Natural killer cell (primary cell): ENCODE data around the gene C1D. TPM values are rescaled to one million over a fixed set of nuclear protein-coding genes. Genes with fewer than 3 reads are reported as not detected.

Experiments
- ATAC-seq, 3 donors: fragments of 150-1000 bp in 2 of 3; fragments of 200-7000 bp in 1 of 3; cut with Tn5 transposase; 1 replicate in 1 of 3; 2 replicates in 2 of 3; pipeline ENCODE4 v1.10.0; 2021; ENCODE audit warnings: mild to moderate bottlenecking in 2 of 3, moderate library complexity in 2 of 3
- DNase-seq, 2 donors: peaks; one replicate each; pipeline versions ENCODE4 v3.0.0 to v3.0.0-alpha.2; 2013 to 2021; ENCODE audit warnings: mixed read lengths in 1 of 2
- H3K27ac ChIP-seq: one replicate; pipeline ENCODE4 v1.5.1; 2013; ENCODE audit warnings: mild to moderate bottlenecking, low read length
- H3K27me3 ChIP-seq: one replicate; pipeline ENCODE4 v1.6.1; 2013; ENCODE audit warnings: low read length; ENCODE audit not compliant: control insufficient read depth, insufficient read depth
- H3K36me3 ChIP-seq: one replicate; pipeline ENCODE4 v1.6.1; 2013; ENCODE audit warnings: low read length; ENCODE audit not compliant: control insufficient read depth, insufficient read depth
- H3K4me1 ChIP-seq: one replicate; pipeline ENCODE4 v1.6.1; 2013; ENCODE audit warnings: low read length; ENCODE audit not compliant: control insufficient read depth, insufficient read depth
- H3K4me3 ChIP-seq: one replicate; pipeline ENCODE4 v1.5.1; 2013; ENCODE audit warnings: low read length
- H3K9me3 ChIP-seq: one replicate; pipeline ENCODE4 v1.6.1; 2013; ENCODE audit warnings: low read length; ENCODE audit not compliant: control insufficient read depth, insufficient read depth
- H3K27ac Mint-ChIP-seq, 2 donors: one replicate each; pipeline ENCODE4 v1.8.0; 2022; ENCODE audit warnings: mild to moderate bottlenecking in 2 of 2, mixed read lengths in 2 of 2, moderate library complexity in 1 of 2
- H3K27me3 Mint-ChIP-seq, 2 donors: one replicate each; pipeline ENCODE4 v1.8.0; 2022; ENCODE audit warnings: low read depth in 2 of 2, mixed read lengths in 2 of 2
- H3K36me3 Mint-ChIP-seq: one replicate; pipeline ENCODE4 v1.8.0; 2022; ENCODE audit warnings: mixed read lengths
- H3K4me1 Mint-ChIP-seq, 2 donors: one replicate each; pipeline ENCODE4 v1.8.0; 2022; ENCODE audit warnings: mixed read lengths in 2 of 2
- H3K4me3 Mint-ChIP-seq: one replicate; pipeline ENCODE4 v1.8.0; 2022; ENCODE audit warnings: mild to moderate bottlenecking, moderate library complexity, mixed read lengths
- H3K9me3 Mint-ChIP-seq, 2 donors: one replicate each; pipeline ENCODE4 v1.8.0; 2022; ENCODE audit warnings: mixed read lengths in 2 of 2
- CTCF ChIP-seq: fragments of 200-600 bp; IDR thresholded peaks from one replicate; pipeline ENCODE4 v1.8.0; 2022; ENCODE audit warnings: antibody characterized with exemption
- WGBS: methylation state at CpG from one replicate; pipeline ENCODE4 v1.1.7; 2013; ENCODE audit warnings: missing lambda C conversion rate; ENCODE audit not compliant: insufficient coverage; 5-methylcytosine and 5-hydroxymethylcytosine counted together
- intact Hi-C: fragments of 100-400 bp; cut with micrococcal nuclease; formaldehyde crosslinking; loops from one replicate; pipeline ENCODE4 v1.14.2; 2022
- total RNA-seq, 4 donors: library from RNA; stranded (reverse); fragments of 120-200 nt in 1 of 4; gene quantifications; one replicate each; pipeline versions ENCODE4 v1.2.3 to v1.2.4, GENCODE V29; 2013 to 2022

Gene C1D
- total RNA-seq, 3 donors from 2014 or later (not counting 1 experiment from before 2014, with no cell fraction given) = 21.5 to 30.3 (median 22.6) TPM

GRCh38 chr2:67993329-67993728 is 69.5 kb downstream of the C1D start:
- H3K9me3 ChIP-seq = no peaks in the 10 kb centered on the region
- Mint-ChIP-seq H3K27me3 (peaks cover 5 to 20% of the 10 kb centered on the region in 2 donors), H3K9me3 (no peaks in the 10 kb centered on the region), H3K36me3 (no peaks in the 10 kb centered on the region), H3K4me1 (no peaks in the 10 kb centered on the region), H3K27ac (no peak overlapping the region), H3K4me3 (no peak overlapping the region)
- 75% methylated on average over 1 of the region's 3 CpGs for WGBS
- no peaks in the 10 kb centered on the region for H3K36me3 ChIP-seq
- intact Hi-C loops = no loop called here
- H3K4me3 ChIP-seq = no peak overlapping the region
- ATAC-seq (no peak), DNase-seq (no peak)
- no peak overlapping the region for H3K27ac ChIP-seq
- H3K4me1 ChIP-seq = no peaks in the 10 kb centered on the region
- no peaks in the 10 kb centered on the region for H3K27me3 ChIP-seq
- no peak for TF ChIP-seq CTCF

DNA sequence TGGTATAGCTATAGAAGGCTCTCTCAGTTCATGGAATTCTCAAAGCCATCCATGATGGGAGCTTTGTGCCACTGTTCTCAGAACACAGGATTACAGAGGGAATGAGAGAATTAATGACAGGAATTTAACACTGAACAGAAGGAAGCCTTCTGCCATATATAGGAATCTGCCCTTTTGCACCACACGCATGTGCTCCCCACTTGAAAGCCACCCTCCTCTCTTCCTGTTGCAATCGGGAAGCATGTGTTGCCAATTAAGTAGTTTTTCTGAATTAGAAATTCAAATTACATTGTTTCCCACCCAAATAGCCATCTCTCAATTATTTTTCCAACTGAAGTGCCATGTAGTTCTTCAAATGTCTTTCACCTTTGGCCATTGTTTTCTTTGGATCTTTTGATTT is 71.3 kb downstream of the C1D start:
- H3K4me1 Mint-ChIP-seq = no peaks in the 10 kb centered on the region
- 90% methylated on average over 2 of the region's 2 CpGs for WGBS
- no peaks in the 10 kb centered on the region for H3K27me3 ChIP-seq
- H3K27ac ChIP-seq = no peak overlapping the region
- no peaks in the 10 kb centered on the region for H3K9me3 Mint-ChIP-seq
- intact Hi-C loops = no loop called here
- no peak overlapping the region for H3K4me3 ChIP-seq
- no peak overlapping the region for H3K4me3 Mint-ChIP-seq
- no peaks in the 10 kb centered on the region for H3K4me1 ChIP-seq
- no peak for TF ChIP-seq CTCF
- no peak for DNase-seq
- H3K36me3 ChIP-seq = no peaks in the 10 kb centered on the region
- peaks cover 5 to 7% of the 10 kb centered on the region in 2 donors for H3K27me3 Mint-ChIP-seq
- ATAC-seq = no peak
- H3K9me3 ChIP-seq = no peaks in the 10 kb centered on the region
- no peaks in the 10 kb centered on the region for H3K36me3 Mint-ChIP-seq
- no peak overlapping the region for H3K27ac Mint-ChIP-seq

Other genes starting within 250 kb of the C1D start
- 10 to 100 TPM; 19.4 to 25.1 (median 25.0) TPM for gene PNO1, start 94.9 kb upstream of the C1D start, total RNA-seq
- 10 to 100 TPM; 77.8 to 86.2 (median 79.9) TPM for gene PPP3R1, start 189.5 kb upstream of the C1D start, total RNA-seq